Fibroblast of the conjunctiva (primary cell): ENCODE results near the gene KRT16.
"Not testable (repeated sequence)": the region's sequence is repeated elsewhere in the genome, so short reads cannot be mapped to it uniquely, and the experiment has no call there.

Source experiments
- DNase-seq: peaks from one replicate; pipeline ENCODE4 v3.0.0-alpha.2; 2010; ENCODE audit warnings: low read depth

KRT16 gene

DNA sequence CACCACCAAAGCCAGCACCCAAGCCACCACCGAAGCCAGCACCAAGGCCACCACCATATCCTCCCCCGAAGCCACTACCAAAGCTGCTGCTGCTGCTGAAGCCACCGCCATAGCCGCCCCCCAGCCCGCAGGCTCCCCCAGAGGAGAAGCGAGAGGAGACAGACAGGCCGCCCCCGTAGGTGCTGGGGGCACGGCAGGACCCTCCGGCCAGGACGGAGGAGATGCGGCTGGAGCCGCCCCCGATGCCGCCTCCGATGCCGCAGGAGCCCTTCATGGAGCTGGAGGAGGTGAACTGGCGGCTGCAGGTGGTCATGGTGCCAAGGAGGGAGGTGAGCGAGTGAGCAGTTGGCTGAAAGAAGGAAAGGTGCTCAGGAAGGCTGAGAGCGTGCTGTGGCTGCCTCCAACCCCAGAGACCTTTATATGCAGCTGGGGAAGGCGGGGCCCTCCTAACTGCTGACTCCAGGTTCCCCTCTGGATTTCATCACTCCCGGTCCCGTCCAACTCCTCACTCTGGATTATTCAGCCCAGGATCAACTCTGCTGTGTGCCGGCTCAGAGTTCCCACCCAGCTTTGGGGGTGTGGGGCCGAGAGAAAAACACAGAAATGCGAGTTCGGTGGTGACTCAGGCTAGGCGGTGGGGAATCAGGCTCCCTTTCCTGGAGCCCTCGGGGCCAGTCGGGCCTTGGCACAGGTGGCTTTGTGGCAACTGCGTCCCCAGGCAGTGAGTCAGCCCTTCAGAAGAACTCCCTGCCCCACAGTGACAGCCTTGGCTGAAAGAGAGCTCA, at the start of gene KRT16:
Gene KRT16, minus strand, starts transcription at position 392 of the 785 bp plus-strand sequence. Its CDS starts 79 bp downstream, at position 313.
- not testable (repeated sequence) for DNase-seq

DNA sequence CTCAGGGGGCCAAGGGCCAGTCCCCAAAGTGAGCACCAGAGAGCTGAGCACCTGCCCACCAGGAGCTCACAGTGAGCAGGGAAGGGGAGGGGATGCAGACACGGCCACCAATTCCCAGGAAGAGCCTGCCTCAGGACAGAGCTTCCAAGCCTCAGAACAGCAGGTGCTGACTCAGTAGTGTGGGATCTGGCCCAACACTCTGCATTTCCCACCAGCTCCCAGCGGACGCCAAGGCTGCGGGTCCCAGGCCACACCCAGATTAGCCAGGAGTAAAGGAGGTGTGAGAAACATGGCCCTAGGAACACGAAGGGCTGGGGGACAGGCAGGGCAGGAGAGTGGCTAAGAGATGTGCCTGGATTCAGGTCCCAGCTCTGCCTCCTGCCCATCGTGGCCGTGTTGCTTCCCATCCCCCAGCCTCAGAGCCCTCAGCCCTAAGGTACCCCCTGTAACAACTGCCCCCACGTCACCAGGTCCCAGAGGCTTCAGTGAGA, 47.7 kb upstream of the KRT16 start:
- no peak for DNase-seq

DNA sequence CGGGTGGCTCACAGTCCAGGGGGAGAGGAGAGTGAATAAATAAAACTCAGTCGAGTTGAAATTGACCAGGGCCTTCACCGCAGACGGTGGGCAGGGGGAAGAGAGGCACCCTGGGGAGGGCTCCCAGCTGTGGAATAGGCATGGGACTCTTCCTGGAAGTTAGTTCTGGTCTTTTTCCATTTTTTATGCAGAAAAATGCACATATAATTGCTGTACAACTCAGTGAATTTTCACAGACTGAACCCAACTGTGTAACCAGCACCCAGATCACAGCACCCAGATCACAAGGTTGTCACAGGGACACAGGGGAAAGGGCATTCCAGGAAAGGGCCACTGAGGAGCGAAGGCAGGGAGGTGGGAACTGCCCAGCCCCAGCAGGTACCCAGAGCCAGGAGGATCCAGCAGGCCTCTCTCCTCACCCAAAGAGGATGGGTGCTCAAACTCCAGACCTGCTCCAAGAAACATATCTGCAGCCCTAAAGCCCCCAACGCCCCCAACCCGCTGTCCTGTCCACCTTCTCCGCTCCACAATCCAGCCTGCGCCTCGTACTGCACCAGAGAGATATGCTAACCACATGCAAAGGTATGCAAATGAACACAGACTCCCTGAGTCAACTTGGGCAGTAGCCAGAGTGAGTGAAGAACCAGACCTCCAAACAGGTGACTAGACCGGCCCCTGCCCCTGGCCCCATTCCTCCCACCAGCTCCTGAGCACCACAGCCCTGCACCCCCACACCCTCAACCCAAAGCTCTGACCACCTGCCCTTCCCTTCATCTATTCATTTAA, 47.1 kb upstream of the KRT16 start:
- no peak for DNase-seq

DNA sequence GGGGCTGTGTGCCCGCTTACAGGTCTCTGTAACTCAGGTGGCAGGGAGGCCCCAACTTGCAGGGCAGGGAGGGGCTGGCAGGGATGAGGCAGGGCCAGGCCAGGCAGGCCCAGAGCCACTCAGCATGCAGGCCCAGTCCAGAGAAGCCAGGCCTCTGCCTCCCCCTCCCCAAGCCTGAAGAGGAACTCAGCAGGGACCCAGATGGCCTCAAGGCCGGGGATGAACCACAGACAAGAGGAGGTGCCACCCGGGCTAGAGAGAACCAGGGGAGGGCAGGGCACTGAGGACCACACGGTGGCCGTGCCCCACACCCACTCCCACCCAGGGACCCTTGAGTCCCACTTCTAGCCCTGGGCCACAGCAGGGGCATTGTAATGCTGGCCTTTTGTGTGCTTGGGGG, 46.3 kb upstream of the KRT16 start:
- DNase-seq, result no peak

DNA sequence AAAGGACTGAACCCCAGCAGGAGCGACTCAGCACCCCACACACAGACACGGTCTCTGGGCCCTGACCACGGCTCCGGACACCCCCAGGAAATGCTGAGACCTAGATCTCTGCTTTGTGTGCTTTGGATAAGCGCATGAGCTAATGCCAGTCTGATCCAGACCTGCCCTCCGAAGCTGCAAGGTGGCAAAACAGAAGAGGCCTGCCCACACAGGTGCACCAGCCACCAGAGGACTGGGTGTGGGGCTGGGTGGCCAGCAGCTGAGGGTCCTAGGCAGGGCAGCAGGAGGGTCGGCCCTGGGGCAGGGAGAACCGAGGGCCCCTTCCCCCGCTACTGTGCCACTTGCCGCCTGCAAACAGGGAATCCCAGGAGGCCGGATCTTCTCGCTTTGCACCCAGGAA, 45.4 kb upstream of the KRT16 start:
- no peak for DNase-seq

DNA sequence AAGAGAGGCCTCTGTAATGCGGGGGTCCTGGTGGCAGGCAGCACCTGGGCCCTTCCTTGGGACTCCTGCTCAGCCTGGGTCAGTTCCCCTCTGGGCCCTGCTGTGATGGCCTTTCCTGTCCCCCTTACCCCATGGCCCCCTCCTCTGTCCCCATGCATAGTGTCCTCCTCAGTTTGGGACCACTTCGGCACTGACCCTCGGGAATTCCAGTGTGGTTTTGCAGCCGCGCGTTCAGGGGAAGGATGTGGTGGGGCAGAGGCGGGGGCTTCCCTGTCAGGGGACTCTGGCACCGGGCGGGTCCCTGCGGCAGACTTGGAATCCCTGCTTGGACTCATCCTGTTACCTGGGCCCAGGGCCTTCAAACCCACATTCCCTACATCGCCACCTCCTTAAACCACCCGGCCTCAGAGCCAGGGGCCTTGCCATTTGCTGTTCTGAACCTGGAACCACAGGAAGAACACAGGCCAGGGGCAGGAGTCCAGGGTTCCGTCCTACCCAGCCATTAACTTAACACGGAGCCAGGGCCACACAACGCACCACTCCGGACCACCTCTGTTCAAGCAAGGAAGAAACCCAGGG, 44.7 kb upstream of the KRT16 start:
- no peak for DNase-seq

DNA sequence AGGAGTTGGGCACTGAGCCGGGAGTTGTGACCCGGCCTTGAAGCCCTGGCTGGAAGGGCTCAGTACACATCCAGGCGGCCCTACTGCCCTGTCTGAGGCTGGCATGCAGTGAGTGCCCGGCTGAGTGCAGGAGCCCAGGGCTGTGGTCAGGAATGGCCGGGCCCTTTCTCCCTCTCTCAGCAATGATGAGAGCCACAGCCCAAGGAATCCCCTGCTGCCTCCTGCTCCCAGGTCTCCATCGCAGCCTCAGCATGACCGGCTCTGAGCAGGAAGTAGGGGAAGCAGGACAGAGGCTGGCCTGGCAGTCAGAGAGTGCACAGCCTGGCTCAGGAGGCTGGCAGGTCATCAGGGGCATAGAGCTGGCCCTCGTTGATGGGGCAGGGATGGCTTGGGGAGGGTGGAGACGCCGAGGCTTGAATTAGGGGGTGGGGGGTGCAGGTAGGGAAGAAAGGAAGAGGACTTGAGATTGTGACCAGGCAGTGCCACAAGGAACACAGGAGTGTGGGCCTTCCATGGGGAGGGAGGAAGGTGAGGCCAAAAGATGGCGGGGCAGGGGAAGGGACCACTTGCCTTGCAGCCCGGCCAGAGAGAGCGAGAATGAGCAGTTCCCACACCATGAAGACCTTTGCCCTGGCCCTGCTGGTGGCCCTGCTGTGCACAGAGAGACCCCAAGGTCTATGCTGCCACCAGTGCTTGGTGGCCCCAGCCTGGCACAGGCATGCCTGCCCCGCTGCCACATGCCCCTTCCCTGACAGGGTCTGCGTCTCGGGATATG, 43.9 kb upstream of the KRT16 start:
- no peak for DNase-seq

DNA sequence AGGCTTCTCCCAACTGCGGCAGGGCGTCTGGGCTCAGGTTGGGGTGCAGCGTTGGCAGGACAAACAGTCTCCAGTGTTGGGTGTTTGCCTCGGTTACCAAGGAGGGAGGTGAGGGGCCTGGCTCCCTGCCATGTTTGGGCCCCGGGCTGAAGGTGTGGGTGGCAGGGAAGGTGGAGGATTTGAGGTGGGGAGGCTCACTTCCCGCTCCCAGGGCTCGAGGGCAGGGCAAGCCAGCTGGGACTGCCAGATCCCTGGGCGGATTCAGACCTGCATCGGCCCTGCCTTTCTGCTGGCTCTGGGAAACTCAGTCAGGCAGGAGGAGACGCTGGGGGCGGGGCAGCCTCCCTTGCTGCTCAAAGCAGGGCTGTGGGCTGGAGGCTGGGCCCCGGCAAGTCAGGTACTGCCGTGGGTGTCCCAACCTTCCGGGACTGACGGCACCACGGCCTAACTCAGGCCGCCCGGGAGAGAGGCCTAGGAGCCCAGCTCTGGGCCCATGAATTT, 43.1 kb upstream of the KRT16 start:
- no peak for DNase-seq

DNA sequence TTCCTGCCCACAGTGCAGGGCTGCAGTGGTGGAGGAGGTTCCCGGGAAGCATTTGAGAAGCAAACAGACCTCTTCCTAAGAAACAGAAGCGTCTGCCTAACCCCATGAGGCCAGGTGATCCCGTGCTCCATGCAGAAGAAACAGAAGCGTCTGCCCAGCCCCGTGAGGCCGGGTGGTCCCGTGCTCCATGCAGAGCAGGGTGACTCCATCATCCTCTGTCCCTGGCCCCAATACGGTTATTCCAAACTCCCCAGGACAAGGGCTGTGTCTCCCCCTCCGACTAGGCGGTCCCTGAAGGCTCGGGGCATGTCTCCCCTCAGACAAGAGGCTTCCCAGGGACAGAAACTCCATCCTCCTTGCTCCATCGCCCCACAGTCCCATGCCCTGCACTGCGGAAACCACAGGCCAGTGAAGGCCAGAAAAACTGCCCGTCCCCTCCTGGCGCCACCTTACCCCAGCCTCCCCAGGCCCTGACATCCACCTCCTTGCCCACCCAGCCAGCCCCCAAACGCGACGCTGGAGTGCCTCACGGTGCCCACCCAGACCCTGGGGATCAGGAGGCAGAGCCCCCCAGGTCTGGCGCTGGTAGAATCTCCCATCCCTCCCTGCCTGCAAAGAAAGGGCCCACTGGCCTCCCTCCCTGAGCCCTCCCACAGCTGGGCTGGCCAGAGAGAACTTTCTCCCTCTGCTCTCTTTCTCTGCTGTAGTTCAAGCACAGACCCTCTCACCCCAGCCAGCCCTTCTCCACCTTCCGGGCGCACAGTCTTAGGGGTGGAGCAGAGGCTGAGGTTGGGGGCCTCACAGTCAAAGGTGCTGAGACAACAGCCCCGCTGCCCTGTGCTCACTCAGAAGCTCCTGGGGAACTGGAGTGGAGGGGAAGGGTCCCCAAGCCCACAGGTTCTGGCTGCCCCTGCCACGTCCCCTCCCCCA, 42.4 kb upstream of the KRT16 start:
- DNase-seq, result no peak

DNA sequence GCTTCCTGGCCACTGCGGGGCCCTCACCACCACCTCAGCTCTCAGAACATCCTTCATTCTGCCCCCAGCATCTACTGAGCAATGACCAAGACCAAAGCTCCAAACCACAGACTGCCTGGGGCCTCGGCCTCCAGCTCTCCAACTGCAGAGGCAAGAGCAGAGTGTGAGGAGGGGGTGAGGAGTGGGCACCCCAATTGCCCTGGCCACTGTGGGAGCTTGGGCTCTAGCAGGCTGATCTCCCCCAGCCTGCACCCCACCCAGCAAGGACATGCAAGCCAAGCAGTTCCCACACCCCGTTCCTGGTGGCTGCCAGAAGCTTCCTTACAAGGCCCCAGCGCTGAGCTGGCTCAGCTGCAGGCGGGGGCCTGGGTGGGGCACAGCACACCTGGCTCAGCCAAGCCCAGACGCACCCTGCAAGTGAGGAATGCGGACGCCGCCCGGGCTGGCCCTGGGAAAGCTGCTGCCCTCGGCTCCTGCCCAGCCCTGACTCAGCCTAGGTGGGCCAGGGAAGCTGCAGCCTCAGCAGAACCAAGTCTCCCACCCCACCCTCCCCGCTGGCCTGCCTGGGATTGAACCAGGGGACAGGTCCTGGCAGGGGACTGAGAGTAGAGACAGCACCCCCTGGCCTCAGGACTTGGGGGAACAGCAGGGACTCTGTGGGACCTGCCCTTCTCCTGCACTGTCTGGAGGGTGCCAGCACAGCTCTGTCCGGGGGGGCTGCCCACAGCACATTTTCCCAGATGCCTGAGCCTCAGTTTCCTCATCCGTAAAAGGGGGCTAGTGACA, 41.5 kb upstream of the KRT16 start:
- DNase-seq, result no peak

DNA sequence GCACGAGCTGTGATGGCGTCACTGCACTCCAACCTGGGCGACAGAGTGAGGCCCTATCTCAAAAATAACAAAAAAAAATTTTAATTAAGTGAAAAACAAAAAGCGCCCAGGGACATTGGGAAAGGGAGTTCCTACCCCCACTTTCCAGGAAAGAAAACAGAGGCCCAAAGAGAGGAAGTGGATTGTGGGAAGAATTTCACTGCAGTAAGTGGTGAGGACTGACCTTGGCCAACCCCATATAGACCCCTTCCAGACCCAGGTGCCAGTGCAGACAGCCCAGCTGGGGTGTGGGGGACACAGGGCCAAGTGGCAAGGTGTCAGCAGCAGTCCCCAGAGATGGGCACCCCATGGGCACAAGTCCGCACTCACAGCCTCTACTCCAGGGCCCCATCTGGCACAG, 40.9 kb upstream of the KRT16 start:
- DNase-seq, result no peak

DNA sequence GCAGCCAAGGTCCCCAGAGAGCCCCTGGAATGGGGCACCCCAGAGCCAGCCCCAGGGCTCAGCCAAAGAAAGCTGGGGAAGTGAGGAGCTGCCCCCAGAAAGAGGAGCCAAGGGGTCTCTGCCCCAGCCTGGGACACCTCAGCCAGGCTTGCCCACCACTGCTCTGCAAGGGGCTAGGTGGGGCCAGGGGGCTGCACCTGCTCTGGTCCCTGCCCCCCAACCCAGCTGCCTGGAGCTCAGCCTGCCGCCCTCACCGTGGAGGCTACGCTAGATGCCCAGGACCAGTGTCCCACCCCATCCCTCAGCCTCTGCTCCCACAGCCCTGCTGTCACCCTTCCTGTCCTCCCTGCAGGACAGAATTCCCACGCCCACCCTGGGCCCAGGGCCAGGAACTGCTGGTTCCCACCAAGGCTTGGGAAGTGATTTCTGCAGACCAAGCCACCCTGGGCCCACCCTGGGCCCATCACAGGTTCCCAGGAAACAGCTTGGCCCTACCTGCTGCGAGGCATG, 39.9 kb upstream of the KRT16 start:
- DNase-seq, result no peak

DNA sequence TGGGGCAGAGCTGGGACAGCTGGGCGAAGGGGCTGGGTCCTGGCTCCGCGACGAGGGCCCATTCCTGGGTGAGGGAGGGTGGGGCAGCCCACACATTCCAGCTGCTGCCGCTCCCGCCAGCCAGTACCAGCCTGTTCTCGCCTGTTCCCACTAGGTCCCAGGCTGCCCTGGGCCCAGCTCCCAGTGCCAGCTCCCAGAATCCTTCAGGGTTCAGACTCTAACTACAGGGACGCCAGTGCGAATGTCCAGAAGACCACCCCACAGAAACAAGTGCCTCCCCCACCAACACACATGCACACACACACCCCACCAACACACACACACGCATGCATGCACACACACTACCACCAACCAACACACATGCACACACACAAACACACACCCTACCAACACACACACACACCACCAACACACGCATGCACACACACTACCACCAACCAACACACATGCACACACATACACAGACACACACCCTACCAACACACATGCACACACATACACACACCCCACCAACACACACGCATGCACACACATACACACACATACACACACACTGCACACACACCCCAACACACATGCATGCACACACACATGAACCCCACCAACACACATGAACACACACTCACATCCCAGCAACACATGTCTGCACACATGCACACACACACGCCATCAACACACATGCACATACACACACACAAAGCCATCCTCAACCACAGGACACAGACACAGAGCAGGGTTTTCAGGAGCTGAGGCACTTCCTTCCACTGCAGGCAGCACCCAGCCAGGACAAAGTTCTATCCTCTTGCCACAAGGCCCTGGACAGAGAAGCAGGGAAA, 39.3 kb upstream of the KRT16 start:
- DNase-seq, result no peak

DNA sequence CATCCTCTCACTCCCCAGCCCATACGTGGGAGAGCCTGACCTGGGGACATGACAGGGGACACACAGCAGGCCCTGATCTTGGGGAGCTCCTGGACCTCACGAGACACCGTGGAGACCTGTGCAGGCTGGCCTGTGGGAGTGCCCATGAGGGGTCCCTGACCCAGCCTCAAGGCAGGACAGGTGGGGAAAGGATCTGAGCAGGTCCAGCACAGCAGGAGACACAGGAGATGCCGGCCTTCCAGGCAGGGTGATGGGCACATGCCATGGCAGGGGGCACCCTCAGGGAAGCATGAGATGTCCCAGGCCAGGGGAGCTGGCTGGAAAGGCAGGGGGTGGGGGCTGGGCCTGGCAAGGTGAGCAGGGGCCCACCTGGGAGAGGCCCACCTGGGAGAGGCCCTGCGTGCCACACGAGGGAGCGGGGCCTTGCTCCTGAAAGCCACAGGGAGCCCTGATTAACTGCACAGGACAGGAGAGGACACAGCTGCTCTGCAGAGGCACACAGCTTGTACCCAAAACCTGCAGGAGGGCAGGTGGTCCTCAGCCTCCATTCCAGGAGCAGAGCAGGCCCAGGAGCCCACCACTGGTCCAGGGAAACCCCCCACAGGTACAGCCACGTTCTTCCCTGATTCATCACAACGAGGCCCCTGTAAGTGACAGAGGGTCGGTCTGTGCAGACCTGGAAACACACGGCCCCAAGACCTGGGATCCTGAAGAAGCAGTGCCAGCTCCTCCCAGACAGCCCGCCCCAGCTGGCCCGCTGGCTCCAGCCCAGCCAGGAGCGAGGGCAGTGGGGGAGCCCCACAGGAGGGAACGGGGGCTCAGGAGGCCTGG, 38.4 kb upstream of the KRT16 start:
- no peak for DNase-seq

DNA sequence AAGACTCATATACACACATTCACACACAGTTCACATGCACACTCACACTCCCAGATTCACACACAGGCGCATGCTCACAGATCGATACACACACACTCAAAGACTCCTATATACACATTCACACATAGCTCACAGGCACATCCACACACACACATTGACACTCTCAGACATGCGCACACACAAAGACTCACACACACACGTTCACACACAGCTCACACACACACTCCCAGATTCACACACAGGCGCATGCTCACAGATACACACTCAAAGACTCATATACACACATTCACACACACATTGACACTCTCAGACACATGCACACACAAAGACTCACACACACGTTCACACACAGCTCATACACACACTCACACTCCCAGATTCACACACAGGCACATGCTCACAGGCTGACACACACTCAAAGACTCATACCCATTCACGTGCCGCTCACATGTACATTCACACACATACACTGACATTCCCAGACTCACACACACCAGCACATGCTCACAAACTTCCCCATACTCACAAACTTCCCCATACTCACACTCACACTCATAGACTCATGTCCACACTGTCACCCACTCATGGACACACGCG, 37.5 kb upstream of the KRT16 start:
- no peak for DNase-seq

DNA sequence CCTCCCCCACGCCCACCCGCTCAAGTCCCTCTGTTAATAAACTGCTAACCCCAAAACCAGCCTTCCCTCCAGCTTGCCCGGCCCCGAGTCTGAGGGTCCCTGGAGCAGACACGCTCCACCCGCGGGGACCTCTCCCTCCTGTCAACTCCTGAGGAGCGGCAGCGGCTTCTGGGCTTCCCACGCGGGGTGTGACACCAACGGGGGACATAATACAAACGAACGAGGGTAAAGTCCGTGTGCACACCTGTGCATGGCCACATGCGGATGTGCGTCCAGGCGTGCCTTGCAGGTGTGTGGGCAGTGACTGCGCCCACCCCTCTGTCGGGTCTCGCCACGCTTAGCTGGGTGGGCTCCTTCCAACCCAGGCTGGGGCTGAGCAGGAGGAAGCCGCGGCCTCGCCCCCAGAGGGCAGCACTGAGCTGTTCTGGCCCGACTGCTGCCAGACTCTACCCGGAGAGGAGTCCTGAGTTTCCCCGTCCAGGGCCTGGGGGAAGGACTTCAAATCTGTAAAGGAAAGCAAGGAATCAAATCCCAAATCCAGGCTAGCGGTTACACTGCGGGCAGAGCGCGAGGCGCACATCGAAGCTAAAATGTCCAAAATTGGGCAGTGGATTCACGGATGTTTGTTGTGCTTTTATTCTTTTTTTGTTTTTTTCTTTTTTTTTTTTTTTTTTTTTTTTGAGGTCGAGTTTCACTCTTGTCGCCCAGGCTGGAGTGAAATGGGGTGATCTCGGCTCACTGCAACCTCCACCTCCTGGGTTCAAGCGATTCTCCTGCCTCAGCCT, 36.0 kb upstream of the KRT16 start:
- DNase-seq, result peak; percentile 74

DNA sequence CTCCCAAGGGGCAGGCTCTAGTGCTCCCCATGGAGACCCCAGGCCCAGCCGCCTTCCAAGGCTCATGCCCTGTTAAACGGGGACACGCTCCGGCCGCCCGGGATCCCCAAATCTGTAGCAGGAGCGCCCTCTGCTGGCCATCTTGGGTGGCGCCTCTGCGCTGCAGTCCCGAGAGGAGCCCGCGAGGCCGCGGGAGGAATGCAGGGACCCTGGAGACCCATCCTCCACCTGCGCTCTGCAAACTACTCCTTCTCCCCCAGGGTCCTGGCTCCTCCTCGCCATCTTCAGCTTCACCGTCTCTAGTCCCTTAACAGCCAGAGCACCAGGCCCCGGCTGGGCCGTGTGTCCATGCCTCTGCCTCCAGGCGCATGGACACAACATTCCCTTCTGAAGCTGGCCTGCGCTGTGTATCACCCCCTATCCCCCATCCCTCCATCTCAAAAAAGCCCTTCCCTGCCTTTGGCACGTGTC, 35.4 kb upstream of the KRT16 start:
- DNase-seq, result peak; percentile 28
